Measurements from ENCODE around the gene CD200R1.
"Not testable (repeated sequence)": the region's sequence is repeated elsewhere in the genome, so short reads cannot be mapped to it uniquely, and the experiment has no call there.

The CD200R1 gene

GRCh38 chr3:112973325-112974177 lies 1.4 kb downstream of the CD200R1 start:
- DNase-seq = peak; percentile 67

- DNase-seq = no peak
Observed at GRCh38 chr3:112972158-112972557, 2.7 kb downstream of the CD200R1 start.

- no peak for DNase-seq
Observed at GRCh38 chr3:112967828-112968227, 7.1 kb downstream of the CD200R1 start.

- DNase-seq = no peak
Observed at GRCh38 chr3:112967425-112967824, 7.5 kb downstream of the CD200R1 start.

DNA sequence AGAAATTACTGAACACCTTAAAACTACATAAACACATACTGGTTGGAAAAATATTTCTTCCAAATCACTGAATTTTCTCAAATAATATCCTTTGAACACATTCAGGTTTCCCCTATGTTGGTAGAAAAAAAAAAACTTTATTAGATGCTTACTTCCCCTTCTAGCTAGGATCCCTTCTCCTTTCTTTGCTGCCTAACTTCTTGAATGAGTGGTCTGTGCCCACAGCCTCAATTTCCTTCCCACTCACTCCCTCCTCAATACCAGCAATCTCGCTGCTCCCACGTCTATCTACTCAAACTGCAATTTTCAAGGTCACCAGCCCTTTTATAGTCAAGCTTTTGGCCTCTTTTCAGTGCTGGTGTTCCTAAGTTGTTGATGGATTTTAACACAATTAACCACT lies 8.3 kb downstream of the CD200R1 start:
- no peak for DNase-seq

DNA sequence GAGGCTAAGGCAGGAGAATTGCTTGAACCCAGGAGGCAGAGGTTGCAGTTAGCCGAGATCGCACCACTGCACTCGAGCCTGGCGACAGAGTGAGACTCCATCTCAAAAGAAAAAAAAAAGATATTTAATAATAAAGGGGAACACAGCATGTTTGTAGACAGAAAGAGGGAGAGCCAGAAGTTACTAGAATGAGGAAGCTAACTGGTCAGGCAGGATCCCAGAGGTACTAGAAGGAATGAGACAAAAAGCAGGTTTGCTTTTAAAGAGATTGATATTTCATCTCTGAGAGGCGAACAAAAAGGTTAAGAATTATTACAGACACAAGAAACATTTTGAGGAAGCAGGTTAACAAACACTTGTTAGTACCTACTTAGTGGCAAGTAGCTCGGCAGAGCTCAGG lies 9.2 kb downstream of the CD200R1 start:
- no peak for DNase-seq

- DNase-seq = no peak
Observed at GRCh38 chr3:112963683-112964082, 11.2 kb downstream of the CD200R1 start.

DNA sequence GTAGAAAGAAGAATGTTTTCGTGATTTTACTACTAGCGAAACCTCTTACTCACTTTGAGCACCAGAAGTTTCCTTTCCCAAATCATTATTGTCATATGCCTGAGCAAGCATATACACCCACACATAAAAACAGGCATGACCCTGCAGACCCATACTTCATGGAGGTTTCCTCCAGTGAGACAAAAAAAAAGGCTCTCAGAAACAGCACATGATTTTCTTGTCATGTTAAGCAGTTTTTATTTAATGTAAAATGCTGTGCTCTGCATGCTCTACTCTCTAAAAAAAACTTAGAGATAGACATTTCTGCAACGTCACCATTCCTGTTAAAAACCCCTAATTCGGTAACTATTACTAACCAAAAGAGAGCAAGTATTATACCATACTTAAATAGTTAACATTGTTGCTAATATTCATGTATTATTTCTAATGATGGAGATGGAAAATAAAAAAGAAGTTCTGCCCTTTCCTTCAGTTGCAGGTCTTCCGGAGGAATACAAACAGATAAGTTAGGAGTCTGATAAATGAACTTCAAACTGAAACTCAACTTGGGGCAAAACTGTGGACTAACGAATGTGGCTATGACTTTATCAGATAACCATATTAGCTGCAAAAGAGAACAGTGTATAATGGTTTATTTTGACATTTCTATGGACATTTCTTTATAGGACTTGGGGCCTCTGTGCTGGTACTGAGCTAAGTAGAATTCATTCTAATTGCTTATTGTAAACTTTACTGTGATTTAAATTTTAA lies 15.9 kb downstream of the CD200R1 start:
- DNase-seq = no peak

DNA sequence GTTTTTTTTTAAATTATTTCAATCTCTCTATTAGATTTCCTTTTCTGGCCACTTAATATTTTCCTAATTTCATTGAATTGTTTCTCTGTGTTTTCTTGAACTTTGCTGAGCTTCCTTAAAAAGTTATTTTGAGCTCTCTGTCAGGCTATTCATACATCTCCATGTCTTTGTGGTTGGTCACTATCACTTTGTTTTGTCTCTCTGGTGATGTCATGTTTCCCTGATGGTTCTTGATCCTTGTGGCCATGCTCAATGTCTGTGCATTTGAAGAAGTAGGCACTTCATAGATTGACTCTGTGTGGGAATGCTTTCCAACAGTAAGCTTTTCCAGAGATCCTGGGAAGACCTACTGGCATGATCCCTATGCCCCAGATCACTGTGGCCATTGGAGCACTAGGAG lies 18.6 kb downstream of the CD200R1 start:
- no peak for DNase-seq

DNA sequence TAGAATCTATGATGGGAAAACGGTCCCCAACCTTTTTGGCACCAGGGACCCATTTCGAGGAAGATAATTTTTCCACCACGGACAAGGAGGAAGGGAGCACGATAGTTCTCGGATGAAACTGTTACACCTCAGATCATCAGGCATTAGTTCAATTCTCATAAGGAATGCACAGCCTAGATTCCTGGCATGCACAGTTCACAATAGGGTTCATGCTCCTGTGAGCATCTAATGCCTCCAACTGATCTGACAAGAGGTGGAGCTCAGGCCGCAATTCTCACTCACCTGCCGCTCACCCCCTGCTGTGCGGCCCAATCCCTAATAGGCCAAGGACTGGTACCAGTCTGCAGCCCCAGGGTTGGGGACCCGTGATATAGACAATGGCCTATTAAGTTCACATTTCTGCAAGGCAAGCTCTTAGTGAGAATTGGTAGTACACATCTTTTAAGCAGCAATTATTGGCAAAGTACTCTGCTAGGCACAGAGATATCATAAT lies 26.5 kb downstream of the CD200R1 start:
- DNase-seq = no peak

GRCh38 chr3:112931736-112932521 lies 43.0 kb downstream of the CD200R1 start:
- no peak for DNase-seq

GRCh38 chr3:112930771-112931170 lies 44.1 kb downstream of the CD200R1 start:
- DNase-seq = no peak

DNA sequence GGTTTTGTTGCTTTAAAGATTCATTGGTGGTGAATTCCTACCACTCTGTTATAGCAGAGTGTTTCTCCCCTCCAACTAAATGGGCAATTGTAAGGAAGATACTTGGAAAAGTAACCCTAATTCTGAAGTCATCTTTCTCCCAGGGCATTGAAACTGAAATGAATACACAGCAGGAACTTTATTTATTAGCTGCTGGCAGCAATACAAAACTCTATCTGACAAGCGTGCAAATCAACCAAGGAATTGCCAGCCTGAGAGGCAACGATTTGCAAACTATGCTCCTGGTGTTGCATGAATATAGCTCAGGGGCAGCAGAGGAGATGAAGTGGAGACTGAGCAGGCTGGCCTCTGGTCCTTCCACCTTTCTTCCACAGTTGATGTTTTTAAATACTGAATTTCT lies 48.9 kb downstream of the CD200R1 start:
- no peak for DNase-seq

DNA sequence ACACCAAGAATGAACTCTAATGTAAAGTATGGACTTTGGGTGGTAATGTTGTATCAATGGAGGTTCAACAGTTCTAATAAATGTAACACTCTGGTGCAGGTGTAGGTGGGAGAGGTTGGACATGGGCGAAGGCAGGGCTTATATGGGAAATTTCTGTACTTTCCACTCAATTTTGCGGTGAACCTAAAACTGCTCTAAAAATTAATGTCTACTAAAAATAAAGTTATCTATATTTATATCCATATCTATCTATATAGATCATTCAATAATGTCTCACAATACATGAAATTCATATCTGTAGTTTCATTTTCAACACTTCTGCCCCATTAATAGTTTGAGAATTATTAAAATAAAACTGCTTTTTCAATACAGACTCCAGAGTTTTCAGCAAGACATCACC lies 49.3 kb downstream of the CD200R1 start:
- DNase-seq = no peak

- DNase-seq = not testable (repeated sequence)
Observed at GRCh38 chr3:112919541-112919940, 55.4 kb downstream of the CD200R1 start.

GRCh38 chr3:112908252-112908651 lies 66.7 kb downstream of the CD200R1 start:
- DNase-seq = no peak

- DNase-seq = no peak
Observed at GRCh38 chr3:112904786-112905185, 70.1 kb downstream of the CD200R1 start.

DNA sequence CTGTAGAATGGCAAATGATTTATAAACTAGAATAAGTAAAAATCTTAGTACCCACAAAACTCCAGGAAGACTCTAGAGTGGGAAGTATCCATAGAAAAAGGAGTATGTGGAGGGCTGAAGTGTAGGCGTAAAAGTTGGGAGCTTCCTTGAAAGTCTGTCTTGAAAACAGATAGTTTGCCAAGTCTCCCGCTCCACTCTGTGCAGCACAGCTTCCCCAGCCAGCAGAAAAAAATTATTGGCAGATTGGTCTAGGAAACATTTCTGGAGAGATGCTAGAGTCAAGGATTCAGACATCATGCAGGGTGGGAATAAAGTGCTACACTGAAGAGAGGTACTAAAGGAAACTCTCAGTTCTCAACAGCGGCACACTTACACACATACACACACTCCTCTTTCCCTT lies 74.8 kb downstream of the CD200R1 start:
- no peak for DNase-seq

DNA sequence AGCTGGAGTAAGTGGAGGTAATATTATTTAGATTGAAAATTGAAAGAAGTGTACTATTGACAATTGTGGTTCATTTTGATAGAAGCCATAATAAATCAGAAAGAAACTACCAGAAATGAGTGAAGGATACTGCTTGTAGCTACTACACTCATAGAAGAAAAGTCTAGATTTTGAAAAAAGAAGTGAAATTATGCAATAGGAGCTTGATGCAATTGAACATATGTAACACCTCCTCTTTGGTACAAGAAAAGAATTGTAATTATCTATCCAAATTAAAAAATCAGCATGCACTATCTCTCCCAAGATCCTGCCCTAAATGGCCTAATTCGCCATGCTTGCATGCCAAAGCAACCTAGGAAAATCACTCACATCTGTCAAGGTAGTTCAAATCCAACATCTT lies 77.1 kb downstream of the CD200R1 start:
- DNase-seq = no peak

GRCh38 chr3:112894258-112894657 lies 80.6 kb downstream of the CD200R1 start:
- DNase-seq = no peak

DNA sequence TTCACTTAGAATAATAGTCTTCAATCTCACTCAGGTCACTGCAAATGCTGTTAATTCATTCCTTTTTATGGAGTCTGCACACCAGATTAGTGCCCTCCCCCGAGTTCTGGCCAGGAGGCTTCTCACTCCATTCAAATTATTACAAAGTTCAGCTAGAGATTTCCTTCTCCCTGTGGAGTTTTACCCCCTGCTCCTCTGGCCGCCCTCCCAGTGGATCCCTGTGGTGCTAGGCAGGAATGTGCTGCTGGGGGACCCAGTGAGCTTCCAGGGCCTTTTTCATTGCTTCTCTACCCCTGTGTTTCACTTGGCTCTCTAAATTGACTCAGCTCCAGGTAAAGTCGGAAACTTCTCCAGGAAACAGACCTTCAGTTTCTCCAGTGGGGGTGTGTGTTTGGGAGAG lies 85.5 kb downstream of the CD200R1 start:
- no peak for DNase-seq

DNA sequence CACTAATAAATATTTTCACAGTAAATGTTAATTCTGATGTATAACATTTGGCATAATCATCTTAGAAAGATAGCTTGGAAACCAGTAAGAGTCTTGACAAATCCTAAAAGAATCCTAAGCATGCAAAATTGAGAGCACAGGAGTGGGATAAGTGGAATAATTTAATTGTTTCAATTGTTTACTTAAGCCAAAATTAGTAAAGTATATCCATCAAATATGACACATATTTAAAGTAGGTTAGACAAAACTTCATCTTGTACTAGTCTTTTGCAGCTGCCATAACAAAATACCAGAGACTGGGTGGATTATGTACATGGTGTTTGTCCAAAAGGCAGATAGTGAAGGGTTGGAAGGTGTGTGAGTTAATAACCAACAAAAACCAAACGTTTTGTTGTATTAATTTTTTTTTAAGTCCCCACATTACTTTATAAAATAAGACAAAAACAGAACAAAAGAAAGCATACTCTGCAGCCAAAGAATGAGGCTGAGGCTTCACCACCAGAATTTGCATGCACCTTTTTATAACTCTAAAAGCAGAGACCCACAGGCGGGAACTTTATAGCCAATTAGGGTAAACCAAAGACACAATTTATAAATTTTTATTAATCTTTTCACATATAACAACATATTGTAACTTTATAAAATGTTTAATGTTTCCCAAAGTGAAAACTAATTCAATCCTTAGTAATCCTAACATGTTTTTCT lies 86.4 kb downstream of the CD200R1 start:
- no peak for DNase-seq
